Measurements from ENCODE around the gene CYTL1. TPM values are rescaled to one million over a fixed set of nuclear protein-coding genes. Genes with fewer than 3 reads are reported as not detected.
"Not testable (repeated sequence)": the region's sequence is repeated elsewhere in the genome, so short reads cannot be mapped to it uniquely, and the experiment has no call there.

Gene CYTL1
- polyA plus RNA-seq, 2 of the 4 experiments (the other 2 are of a cell fraction) = not detected

DNA sequence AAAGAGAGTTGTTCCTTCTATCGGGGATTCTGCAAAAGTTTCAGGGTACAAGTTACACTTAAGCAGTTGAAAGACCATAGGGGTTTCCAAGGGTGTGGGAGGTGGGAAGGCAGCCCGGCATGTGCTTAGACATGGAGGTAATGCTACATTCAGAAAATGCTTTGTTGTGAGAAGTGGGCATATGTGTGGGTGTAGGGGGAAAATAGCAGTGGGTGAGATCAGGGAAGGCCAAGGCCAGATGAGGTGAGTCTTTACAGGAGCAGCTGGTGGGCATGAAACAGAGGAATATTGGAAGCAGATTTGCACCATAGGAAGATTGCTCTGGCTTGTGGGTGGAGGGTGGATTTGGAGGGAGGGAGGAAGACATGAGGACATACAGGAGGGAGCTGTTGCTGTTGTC, 8.3 kb downstream of the CYTL1 start:
- H3K4me2 ChIP-seq = no peak overlapping the region
- FAIRE-seq (no peak), DNase-seq (ENCODE audit: low read depth in 1 of 2, low spot score in 1 of 2) (no peak), ATAC-seq (no peak)
- no peaks in the 10 kb centered on the region for H3K9me3 ChIP-seq
- WGBS (ENCODE audit: missing lambda C conversion rate) = 89% methylated on average over 2 of the region's 2 CpGs
- no peak for TF ChIP-seq RARB (CRISPR knock-in tag; IDR thresholded peaks at IDR 0.05)
- no peak for TF ChIP-seq CHD2 (IDR thresholded peaks at IDR 0.05; ENCODE audit: low read length, partially characterized antibody)
- no peak for TF ChIP-seq ESRRA (IDR thresholded peaks at IDR 0.05; ENCODE audit: borderline replicate concordance, low read length)
- TF ChIP-seq NPAS2 (CRISPR knock-in tag; IDR thresholded peaks at IDR 0.05; ENCODE audit: borderline replicate concordance) = no peak
- TF ChIP-seq, protein P1, sequence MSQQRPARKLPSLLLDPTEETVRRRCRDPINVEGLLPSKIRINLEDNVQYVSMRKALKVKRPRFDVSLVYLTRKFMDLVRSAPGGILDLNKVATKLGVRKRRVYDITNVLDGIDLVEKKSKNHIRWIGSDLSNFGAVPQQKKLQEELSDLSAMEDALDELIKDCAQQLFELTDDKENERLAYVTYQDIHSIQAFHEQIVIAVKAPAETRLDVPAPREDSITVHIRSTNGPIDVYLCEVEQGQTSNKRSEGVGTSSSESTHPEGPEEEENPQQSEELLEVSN (IDR thresholded peaks at IDR 0.05; ENCODE audit: borderline replicate concordance, low read depth) = no peak
- no peak for TF ChIP-seq FOXS1 (CRISPR knock-in tag; IDR thresholded peaks at IDR 0.05)
- TF ChIP-seq, protein P2, sequence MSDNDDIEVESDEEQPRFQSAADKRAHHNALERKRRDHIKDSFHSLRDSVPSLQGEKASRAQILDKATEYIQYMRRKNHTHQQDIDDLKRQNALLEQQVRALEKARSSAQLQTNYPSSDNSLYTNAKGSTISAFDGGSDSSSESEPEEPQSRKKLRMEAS (IDR thresholded peaks at IDR 0.05) = no peak
- TF ChIP-seq CBX2 (IDR thresholded peaks at IDR 0.05; ENCODE audit: borderline replicate concordance, low read depth) = no peak
- no peak for TF ChIP-seq CBX8 (IDR thresholded peaks at IDR 0.05)
- TF ChIP-seq, protein P3, sequence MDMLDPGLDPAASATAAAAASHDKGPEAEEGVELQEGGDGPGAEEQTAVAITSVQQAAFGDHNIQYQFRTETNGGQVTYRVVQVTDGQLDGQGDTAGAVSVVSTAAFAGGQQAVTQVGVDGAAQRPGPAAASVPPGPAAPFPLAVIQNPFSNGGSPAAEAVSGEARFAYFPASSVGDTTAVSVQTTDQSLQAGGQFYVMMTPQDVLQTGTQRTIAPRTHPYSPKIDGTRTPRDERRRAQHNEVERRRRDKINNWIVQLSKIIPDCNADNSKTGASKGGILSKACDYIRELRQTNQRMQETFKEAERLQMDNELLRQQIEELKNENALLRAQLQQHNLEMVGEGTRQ (IDR thresholded peaks at IDR 0.05) = no peak
- TF ChIP-seq EHF (CRISPR knock-in tag; IDR thresholded peaks at IDR 0.05) = no peak
- no peak for TF ChIP-seq ZSCAN20 (CRISPR knock-in tag; IDR thresholded peaks at IDR 0.05)
- no peak for TF ChIP-seq KDM5A (IDR thresholded peaks at IDR 0.05)
- no peak for TF ChIP-seq HDAC2 (IDR thresholded peaks at IDR 0.05)
- TF ChIP-seq MYC (IDR thresholded peaks at IDR 0.05; ENCODE audit: borderline replicate concordance, low read length) = no peak
- TF ChIP-seq, protein P4, sequence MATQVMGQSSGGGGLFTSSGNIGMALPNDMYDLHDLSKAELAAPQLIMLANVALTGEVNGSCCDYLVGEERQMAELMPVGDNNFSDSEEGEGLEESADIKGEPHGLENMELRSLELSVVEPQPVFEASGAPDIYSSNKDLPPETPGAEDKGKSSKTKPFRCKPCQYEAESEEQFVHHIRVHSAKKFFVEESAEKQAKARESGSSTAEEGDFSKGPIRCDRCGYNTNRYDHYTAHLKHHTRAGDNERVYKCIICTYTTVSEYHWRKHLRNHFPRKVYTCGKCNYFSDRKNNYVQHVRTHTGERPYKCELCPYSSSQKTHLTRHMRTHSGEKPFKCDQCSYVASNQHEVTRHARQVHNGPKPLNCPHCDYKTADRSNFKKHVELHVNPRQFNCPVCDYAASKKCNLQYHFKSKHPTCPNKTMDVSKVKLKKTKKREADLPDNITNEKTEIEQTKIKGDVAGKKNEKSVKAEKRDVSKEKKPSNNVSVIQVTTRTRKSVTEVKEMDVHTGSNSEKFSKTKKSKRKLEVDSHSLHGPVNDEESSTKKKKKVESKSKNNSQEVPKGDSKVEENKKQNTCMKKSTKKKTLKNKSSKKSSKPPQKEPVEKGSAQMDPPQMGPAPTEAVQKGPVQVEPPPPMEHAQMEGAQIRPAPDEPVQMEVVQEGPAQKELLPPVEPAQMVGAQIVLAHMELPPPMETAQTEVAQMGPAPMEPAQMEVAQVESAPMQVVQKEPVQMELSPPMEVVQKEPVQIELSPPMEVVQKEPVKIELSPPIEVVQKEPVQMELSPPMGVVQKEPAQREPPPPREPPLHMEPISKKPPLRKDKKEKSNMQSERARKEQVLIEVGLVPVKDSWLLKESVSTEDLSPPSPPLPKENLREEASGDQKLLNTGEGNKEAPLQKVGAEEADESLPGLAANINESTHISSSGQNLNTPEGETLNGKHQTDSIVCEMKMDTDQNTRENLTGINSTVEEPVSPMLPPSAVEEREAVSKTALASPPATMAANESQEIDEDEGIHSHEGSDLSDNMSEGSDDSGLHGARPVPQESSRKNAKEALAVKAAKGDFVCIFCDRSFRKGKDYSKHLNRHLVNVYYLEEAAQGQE (IDR thresholded peaks at IDR 0.05) = no peak
- no peak for TF ChIP-seq RNF2 (IDR thresholded peaks at IDR 0.05; ENCODE audit: borderline replicate concordance, low read depth)
- 0 out of 3 replicates have a peak, but pooled peaks cover 3% of the 10 kb centered on the region for H3K4me1 ChIP-seq
- no peak overlapping the region for H3K4me3 ChIP-seq
- POLR2A ChIA-PET = no interaction called here
- H3K27ac ChIP-seq = no peak overlapping the region
- CTCF ChIA-PET = interaction anchor here (1.1 to 1.4 kb wide), 2 partner anchors 11 to 17 kb away, joined by 3 to 4 read pairs; no protein-coding TSS in a partner anchor

DNA sequence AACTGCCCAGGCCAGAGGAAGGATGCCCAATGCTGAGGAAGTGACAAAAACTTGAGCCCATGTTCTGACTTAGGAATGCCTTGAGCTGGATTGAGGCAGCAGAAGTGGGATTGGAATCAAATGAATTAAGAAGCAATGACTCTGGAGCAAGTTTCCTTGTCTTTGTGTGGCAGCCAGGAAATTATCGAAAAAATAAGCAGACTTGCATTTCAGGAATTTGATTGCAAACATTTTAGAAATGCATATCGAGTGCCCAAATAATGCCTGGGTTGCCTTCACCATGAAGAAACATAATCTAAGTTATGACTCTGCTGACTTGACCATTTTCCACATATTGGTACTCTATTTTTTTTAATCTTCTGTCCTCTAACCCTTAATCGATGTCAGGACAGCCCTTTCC, 9.5 kb downstream of the CYTL1 start:
- no peak overlapping the region for H3K27ac ChIP-seq
- FAIRE-seq = no peak
- 0 out of 3 replicates have a peak, but pooled peaks cover 3% of the 10 kb centered on the region for H3K4me1 ChIP-seq
- no peak overlapping the region for H3K4me2 ChIP-seq
- CTCF ChIA-PET = no interaction called here
- DNase-seq (ENCODE audit: low read depth in 1 of 2, low spot score in 1 of 2) = no peak
- no peak for TF ChIP-seq EP300 (IDR thresholded peaks at IDR 0.05)
- POLR2A ChIA-PET = no interaction called here
- H3K9me3 ChIP-seq = no peaks in the 10 kb centered on the region
- H3K4me3 ChIP-seq = no peak overlapping the region
- WGBS (ENCODE audit: missing lambda C conversion rate) = 32% methylated on average over 3 of the region's 3 CpGs
- ATAC-seq = no peak

DNA sequence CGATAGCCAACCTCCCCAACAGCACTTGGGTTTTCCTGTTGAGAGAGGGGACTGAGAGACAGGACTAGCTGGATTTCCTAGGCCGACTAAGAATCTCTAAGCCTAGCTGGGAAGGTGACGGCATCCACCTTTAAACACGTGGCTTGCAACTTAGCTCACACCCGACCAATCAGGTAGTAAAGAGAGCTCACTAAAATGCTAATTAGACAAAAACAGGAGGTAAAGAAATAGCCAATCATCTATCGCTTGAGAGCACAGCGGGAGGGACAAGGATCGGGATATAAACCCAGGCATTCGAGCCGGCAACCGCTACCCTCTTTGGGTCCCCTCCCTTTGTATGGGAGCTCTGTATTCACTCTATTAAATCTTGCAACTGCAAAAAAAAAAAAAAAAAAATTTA, 12.3 kb downstream of the CYTL1 start:
- H3K4me1 ChIP-seq; H3K27ac ChIP-seq; H3K4me3 ChIP-seq; H3K4me2 ChIP-seq; FAIRE-seq; H3K9me3 ChIP-seq; POLR2A ChIA-PET; DNase-seq (ENCODE audit: low read depth in 1 of 2, low spot score in 1 of 2); CTCF ChIA-PET; ATAC-seq: not testable (repeated sequence)
- 69% methylated on average over 11 of the region's 11 CpGs for WGBS (ENCODE audit: missing lambda C conversion rate)
